Measurements from ENCODE around the gene PPP2R5C.

PPP2R5C gene

GRCh38 chr14:101775826-101776225 is 14.3 kb downstream of the PPP2R5C start:
- H3K27ac ChIP-seq (ENCODE audit: low read length): no peak overlapping the region
- no peaks in the 10 kb centered on the region for H3K36me3 ChIP-seq (ENCODE audit: insufficient read depth, low read depth, low read length)
- H3K4me1 ChIP-seq (ENCODE audit: insufficient read depth, low read length): no peaks in the 10 kb centered on the region
- H3K9me3 ChIP-seq (ENCODE audit: insufficient read depth, low read depth, low read length): no peaks in the 10 kb centered on the region
- H3K27me3 ChIP-seq (ENCODE audit: insufficient read depth, low read length): peaks cover 32% of the 10 kb centered on the region
- no peak overlapping the region for H3K9ac ChIP-seq (ENCODE audit: low read depth, low read length)
- H3K4me3 ChIP-seq (ENCODE audit: low read length): no peak overlapping the region

- H3K27me3 ChIP-seq (ENCODE audit: insufficient read depth, low read length): peaks cover 37% of the 10 kb centered on the region
- no peaks in the 10 kb centered on the region for H3K36me3 ChIP-seq (ENCODE audit: insufficient read depth, low read depth, low read length)
- H3K9me3 ChIP-seq (ENCODE audit: insufficient read depth, low read depth, low read length): no peaks in the 10 kb centered on the region
- H3K4me3 ChIP-seq (ENCODE audit: low read length): no peak overlapping the region
- no peak overlapping the region for H3K9ac ChIP-seq (ENCODE audit: low read depth, low read length)
- no peaks in the 10 kb centered on the region for H3K4me1 ChIP-seq (ENCODE audit: insufficient read depth, low read length)
- H3K27ac ChIP-seq (ENCODE audit: low read length): no peak overlapping the region
Observed at GRCh38 chr14:101776344-101776743, 14.8 kb downstream of the PPP2R5C start.

- Histone ChIP-seq H3K9me3 (ENCODE audit: insufficient read depth, low read depth, low read length) (no peaks in the 10 kb centered on the region), H3K36me3 (ENCODE audit: insufficient read depth, low read depth, low read length) (no peaks in the 10 kb centered on the region), H3K27me3 (ENCODE audit: insufficient read depth, low read length) (peaks cover 46% of the 10 kb centered on the region), H3K4me1 (ENCODE audit: insufficient read depth, low read length) (no peaks in the 10 kb centered on the region), H3K9ac (ENCODE audit: low read depth, low read length) (no peak overlapping the region), H3K27ac (ENCODE audit: low read length) (no peak overlapping the region), H3K4me3 (ENCODE audit: low read length) (peak overlapping the region; percentile 61)
Observed at GRCh38 chr14:101780390-101780789, 18.9 kb downstream of the PPP2R5C start.

- Histone ChIP-seq H3K4me3 (ENCODE audit: low read length) (peak overlapping the region; percentile 61), H3K36me3 (ENCODE audit: insufficient read depth, low read depth, low read length) (no peaks in the 10 kb centered on the region), H3K27me3 (ENCODE audit: insufficient read depth, low read length) (peaks cover 46% of the 10 kb centered on the region), H3K4me1 (ENCODE audit: insufficient read depth, low read length) (no peaks in the 10 kb centered on the region), H3K9ac (ENCODE audit: low read depth, low read length) (no peak overlapping the region), H3K27ac (ENCODE audit: low read length) (no peak overlapping the region), H3K9me3 (ENCODE audit: insufficient read depth, low read depth, low read length) (no peaks in the 10 kb centered on the region)
Observed at GRCh38 chr14:101780887-101781239, 19.4 kb downstream of the PPP2R5C start.

GRCh38 chr14:101781240-101782061 is 19.9 kb downstream of the PPP2R5C start:
- Histone ChIP-seq H3K4me1 (ENCODE audit: insufficient read depth, low read length) (no peaks in the 10 kb centered on the region), H3K9me3 (ENCODE audit: insufficient read depth, low read depth, low read length) (no peaks in the 10 kb centered on the region), H3K27me3 (ENCODE audit: insufficient read depth, low read length) (peaks cover 46% of the 10 kb centered on the region), H3K36me3 (ENCODE audit: insufficient read depth, low read depth, low read length) (no peaks in the 10 kb centered on the region), H3K27ac (ENCODE audit: low read length) (no peak overlapping the region), H3K9ac (ENCODE audit: low read depth, low read length) (no peak overlapping the region), H3K4me3 (ENCODE audit: low read length) (peak overlapping the region; percentile 61)

GRCh38 chr14:101783260-101784016 is 21.9 kb downstream of the PPP2R5C start:
- Histone ChIP-seq H3K4me3 (ENCODE audit: low read length) (no peak overlapping the region), H3K9ac (ENCODE audit: low read depth, low read length) (no peak overlapping the region), H3K27me3 (ENCODE audit: insufficient read depth, low read length) (peaks cover 38% of the 10 kb centered on the region), H3K4me1 (ENCODE audit: insufficient read depth, low read length) (no peaks in the 10 kb centered on the region), H3K9me3 (ENCODE audit: insufficient read depth, low read depth, low read length) (no peaks in the 10 kb centered on the region), H3K36me3 (ENCODE audit: insufficient read depth, low read depth, low read length) (no peaks in the 10 kb centered on the region), H3K27ac (ENCODE audit: low read length) (no peak overlapping the region)

- H3K4me1 ChIP-seq (ENCODE audit: insufficient read depth, low read length): no peaks in the 10 kb centered on the region
- H3K36me3 ChIP-seq (ENCODE audit: insufficient read depth, low read depth, low read length): no peaks in the 10 kb centered on the region
- peaks cover 26% of the 10 kb centered on the region for H3K27me3 ChIP-seq (ENCODE audit: insufficient read depth, low read length)
- H3K27ac ChIP-seq (ENCODE audit: low read length): no peak overlapping the region
- no peak overlapping the region for H3K9ac ChIP-seq (ENCODE audit: low read depth, low read length)
- H3K9me3 ChIP-seq (ENCODE audit: insufficient read depth, low read depth, low read length): no peaks in the 10 kb centered on the region
- no peak overlapping the region for H3K4me3 ChIP-seq (ENCODE audit: low read length)
Observed at GRCh38 chr14:101784631-101785030, 23.1 kb downstream of the PPP2R5C start.

- Histone ChIP-seq H3K27me3 (ENCODE audit: insufficient read depth, low read length) (0 out of 2 replicates have a peak, but pooled peaks cover 2% of the 10 kb centered on the region), H3K27ac (ENCODE audit: low read length) (no peak overlapping the region), H3K36me3 (ENCODE audit: insufficient read depth, low read depth, low read length) (no peaks in the 10 kb centered on the region), H3K4me1 (ENCODE audit: insufficient read depth, low read length) (no peaks in the 10 kb centered on the region), H3K9ac (ENCODE audit: low read depth, low read length) (no peak overlapping the region), H3K4me3 (ENCODE audit: low read length) (no peak overlapping the region), H3K9me3 (ENCODE audit: insufficient read depth, low read depth, low read length) (no peaks in the 10 kb centered on the region)
Observed at GRCh38 chr14:101788016-101788635, 26.6 kb downstream of the PPP2R5C start.

GRCh38 chr14:101789222-101789621 is 27.7 kb downstream of the PPP2R5C start:
- H3K27ac ChIP-seq (ENCODE audit: low read length): no peak overlapping the region
- H3K36me3 ChIP-seq (ENCODE audit: insufficient read depth, low read depth, low read length): no peaks in the 10 kb centered on the region
- H3K27me3 ChIP-seq (ENCODE audit: insufficient read depth, low read length): no peaks in the 10 kb centered on the region

GRCh38 chr14:101790232-101790631 is 28.7 kb downstream of the PPP2R5C start:
- Histone ChIP-seq H3K27me3 (ENCODE audit: insufficient read depth, low read length) (no peaks in the 10 kb centered on the region), H3K27ac (ENCODE audit: low read length) (no peak overlapping the region), H3K9me3 (ENCODE audit: insufficient read depth, low read depth, low read length) (no peaks in the 10 kb centered on the region), H3K4me3 (ENCODE audit: low read length) (no peak overlapping the region), H3K36me3 (ENCODE audit: insufficient read depth, low read depth, low read length) (no peaks in the 10 kb centered on the region), H3K4me1 (ENCODE audit: insufficient read depth, low read length) (no peaks in the 10 kb centered on the region), H3K9ac (ENCODE audit: low read depth, low read length) (no peak overlapping the region)

More at GRCh38 chr14:101789222-101789621, 27.7 kb downstream of the PPP2R5C start:
- Histone ChIP-seq H3K9me3 (ENCODE audit: insufficient read depth, low read depth, low read length) (no peaks in the 10 kb centered on the region), H3K4me1 (ENCODE audit: insufficient read depth, low read length) (no peaks in the 10 kb centered on the region), H3K9ac (ENCODE audit: low read depth, low read length) (no peak overlapping the region), H3K4me3 (ENCODE audit: low read length) (no peak overlapping the region)

- Histone ChIP-seq H3K27me3 (ENCODE audit: insufficient read depth, low read length) (no peaks in the 10 kb centered on the region), H3K36me3 (ENCODE audit: insufficient read depth, low read depth, low read length) (no peaks in the 10 kb centered on the region), H3K4me3 (ENCODE audit: low read length) (no peak overlapping the region), H3K27ac (ENCODE audit: low read length) (no peak overlapping the region), H3K9ac (ENCODE audit: low read depth, low read length) (no peak overlapping the region), H3K4me1 (ENCODE audit: insufficient read depth, low read length) (no peaks in the 10 kb centered on the region), H3K9me3 (ENCODE audit: insufficient read depth, low read depth, low read length) (no peaks in the 10 kb centered on the region)
Observed at GRCh38 chr14:101791919-101792572, 30.5 kb downstream of the PPP2R5C start.

Measured in iPS-20b (cell line).